ENCODE measurements around the gene REXO5.
"Not testable (repeated sequence)": the region's sequence is repeated elsewhere in the genome, so short reads cannot be mapped to it uniquely, and the experiment has no call there.

The REXO5 gene, protein sequence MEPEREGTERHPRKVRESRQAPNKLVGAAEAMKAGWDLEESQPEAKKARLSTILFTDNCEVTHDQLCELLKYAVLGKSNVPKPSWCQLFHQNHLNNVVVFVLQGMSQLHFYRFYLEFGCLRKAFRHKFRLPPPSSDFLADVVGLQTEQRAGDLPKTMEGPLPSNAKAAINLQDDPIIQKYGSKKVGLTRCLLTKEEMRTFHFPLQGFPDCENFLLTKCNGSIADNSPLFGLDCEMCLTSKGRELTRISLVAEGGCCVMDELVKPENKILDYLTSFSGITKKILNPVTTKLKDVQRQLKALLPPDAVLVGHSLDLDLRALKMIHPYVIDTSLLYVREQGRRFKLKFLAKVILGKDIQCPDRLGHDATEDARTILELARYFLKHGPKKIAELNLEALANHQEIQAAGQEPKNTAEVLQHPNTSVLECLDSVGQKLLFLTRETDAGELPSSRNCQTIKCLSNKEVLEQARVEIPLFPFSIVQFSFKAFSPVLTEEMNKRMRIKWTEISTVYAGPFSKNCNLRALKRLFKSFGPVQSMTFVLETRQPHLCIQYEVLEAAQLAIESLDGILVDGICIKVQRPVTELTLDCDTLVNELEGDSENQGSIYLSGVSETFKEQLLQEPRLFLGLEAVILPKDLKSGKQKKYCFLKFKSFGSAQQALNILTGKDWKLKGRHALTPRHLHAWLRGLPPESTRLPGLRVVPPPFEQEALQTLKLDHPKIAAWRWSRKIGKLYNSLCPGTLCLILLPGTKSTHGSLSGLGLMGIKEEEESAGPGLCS

DNA sequence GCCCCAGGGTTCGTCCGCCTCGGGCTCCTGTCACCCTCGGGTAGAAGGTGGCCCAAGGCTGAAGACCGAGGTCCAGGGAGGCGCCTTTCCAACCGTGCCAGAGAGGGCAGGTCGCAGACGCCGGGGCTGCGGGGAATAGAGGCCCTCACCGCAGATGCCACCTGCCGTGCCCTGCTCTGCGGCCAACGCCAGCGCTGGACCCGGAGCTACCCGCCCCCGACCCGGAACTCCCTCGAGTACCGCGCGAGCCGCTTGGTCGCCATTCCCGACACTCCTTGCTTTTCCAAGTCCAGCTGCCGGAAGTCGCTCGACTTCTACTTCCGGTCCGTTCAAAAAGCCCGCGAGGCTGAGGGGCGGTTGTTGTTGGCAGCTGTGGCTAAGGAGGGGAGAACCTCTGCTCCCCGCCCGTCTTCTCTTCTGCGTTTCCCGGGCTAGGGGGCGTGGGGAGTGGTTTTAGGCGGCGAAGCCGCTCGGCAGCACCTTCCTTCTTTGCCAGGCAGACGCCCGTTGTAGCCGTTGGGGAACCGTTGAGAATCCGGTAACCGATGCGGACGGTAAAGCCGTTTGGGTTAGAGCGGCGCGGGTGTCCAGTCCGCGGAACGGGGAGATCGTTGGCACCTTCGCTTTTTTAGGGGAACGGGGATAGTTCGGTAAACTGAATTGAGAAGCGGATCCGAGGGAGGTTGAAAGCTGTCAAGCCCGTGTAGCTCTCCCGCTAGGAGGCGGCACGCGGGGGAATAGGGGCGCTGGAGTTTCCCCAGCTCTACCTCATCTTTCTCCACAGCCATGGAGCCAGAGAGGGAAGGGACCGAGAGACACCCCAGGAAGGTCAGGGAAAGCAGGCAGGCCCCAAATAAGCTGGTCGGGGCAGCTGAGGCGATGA lies at the start of gene REXO5, which contains the start of gene ERI2:
TSS of gene REXO5 (plus strand) at position 360 of the 883 bp plus-strand sequence. CDS start at position 787, 427 bp downstream.
TSS of gene ERI2 (minus strand) at position 305 of the 883 bp plus-strand sequence. CDS start at position 263, 42 bp downstream.
- DNase-seq (ENCODE audit: low read depth), result peak; percentile 58

- no peak for DNase-seq (ENCODE audit: low read depth)
These were observed 46.0 kb upstream of the REXO5 start for GRCh38 chr16:20760346-20760745.

- no peak for DNase-seq (ENCODE audit: low read depth)
These were observed 45.2 kb upstream of the REXO5 start for GRCh38 chr16:20761175-20761574.

- no peak for DNase-seq (ENCODE audit: low read depth)
These were observed 43.8 kb upstream of the REXO5 start for GRCh38 chr16:20762404-20763123.

- no peak for DNase-seq (ENCODE audit: low read depth)
These were observed 42.7 kb upstream of the REXO5 start, which contains the start of gene ACSM3 for GRCh38 chr16:20763461-20764232. ACSM3 (plus strand) TSS chr16:20764014; CDS start chr16:20770035, 6,021 bp downstream.

DNA sequence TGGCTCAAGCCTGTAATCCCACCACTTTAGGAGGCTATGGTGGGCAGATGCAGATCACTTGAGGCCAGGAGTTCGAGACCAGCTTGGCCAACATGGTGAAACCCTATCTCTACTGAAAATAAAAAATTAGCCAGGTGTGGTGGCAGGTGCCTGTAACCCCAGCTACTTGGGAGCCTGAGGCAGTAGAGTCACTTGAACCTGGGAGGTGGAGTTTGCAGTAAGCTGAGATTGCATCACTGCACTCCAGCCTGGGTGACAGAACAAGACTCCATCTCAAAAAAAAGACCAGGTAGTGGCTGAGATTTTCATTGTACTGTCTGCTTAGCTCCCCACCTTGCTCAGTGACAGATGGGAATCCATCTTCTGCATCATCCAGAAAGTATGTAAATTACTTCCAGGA lies 41.9 kb upstream of the REXO5 start:
- DNase-seq (ENCODE audit: low read depth), result not testable (repeated sequence)

DNA sequence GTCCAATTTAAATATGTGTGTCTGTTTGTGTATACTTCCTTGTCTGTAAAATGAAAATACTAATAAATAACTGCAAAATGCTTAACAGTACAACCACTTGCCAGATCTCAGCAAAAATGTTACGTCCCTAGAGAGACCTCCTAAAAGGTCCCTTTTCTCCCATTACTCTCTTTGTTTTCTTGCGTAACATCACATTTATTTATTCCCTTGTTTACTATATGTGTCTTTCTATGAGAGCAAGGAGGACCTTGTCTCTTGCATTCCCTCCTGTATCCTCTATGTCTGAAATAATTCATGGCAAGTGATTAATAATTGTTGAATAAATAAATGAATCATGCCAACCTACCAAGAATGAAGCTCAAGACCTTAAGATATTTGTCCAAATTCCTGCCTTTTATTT lies 40.6 kb upstream of the REXO5 start:
- no peak for DNase-seq (ENCODE audit: low read depth)

- DNase-seq (ENCODE audit: low read depth), result no peak
These were observed 40.0 kb upstream of the REXO5 start for GRCh38 chr16:20766294-20766693.

DNA sequence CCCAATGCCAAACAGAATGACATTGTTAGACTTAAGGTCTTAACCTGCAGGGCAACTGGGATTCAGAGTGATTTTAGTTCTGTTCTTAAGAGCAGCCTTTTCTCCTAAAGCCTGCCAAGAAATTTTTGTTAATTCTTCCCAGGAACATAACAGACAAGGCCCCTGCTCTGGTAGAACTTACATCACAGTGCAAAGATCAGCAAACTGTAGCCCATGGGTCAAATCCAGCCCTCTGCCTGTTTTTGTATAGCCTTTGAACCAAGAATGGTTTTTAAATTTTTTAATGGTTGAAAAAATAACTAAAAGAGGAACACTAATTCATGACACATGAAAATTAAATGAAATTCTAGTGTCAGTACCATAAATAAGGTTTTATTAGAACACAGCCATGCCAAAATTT lies 38.8 kb upstream of the REXO5 start:
- DNase-seq (ENCODE audit: low read depth), result no peak

- no peak for DNase-seq (ENCODE audit: low read depth)
These were observed 38.2 kb upstream of the REXO5 start for GRCh38 chr16:20768121-20768520.

DNA sequence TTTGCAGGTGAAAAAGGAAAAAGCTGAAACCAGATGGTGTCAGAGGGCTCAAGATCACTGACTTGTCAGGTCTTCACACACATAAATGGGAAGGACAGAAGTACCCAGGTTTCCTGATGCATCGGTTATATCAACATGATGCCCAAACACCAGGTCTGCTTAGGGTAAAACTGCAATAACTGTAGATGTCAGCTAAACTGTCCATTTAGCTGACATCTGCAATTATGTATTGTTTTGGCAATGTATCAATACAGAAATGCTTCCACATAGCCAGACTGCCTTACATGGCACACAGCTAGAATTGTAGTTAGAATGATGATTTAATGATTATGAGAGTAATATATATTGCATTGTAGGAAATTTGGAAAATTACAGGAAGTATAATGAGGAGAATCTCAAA lies 37.5 kb upstream of the REXO5 start:
- DNase-seq (ENCODE audit: low read depth), result no peak

DNA sequence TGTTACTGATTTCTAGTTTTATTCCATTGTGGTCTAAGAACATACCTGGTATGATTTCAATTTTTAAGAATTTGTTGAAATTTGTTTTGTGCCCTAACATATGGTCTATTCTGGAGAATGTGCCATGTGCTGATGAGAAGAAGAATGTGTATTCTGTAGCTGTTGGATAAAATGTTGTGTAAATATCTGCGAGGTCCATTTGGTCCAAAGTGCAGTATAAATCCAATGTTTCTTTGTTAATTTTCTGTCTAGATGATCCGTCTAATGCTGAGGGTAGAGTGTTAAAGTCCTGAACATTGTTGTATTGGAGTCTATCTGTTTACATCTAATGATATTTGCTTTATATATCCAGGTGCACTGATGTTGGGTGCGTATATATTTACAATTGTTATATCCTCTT lies 32.6 kb upstream of the REXO5 start:
- DNase-seq (ENCODE audit: low read depth), result no peak

- peak; percentile 19 for DNase-seq (ENCODE audit: low read depth)
These were observed 31.5 kb upstream of the REXO5 start for GRCh38 chr16:20774703-20775362.

GRCh38 chr16:20781697-20782096 lies 24.6 kb upstream of the REXO5 start:
- DNase-seq (ENCODE audit: low read depth), result no peak

- no peak for DNase-seq (ENCODE audit: low read depth)
These were observed 23.9 kb upstream of the REXO5 start for GRCh38 chr16:20782470-20782869.

DNA sequence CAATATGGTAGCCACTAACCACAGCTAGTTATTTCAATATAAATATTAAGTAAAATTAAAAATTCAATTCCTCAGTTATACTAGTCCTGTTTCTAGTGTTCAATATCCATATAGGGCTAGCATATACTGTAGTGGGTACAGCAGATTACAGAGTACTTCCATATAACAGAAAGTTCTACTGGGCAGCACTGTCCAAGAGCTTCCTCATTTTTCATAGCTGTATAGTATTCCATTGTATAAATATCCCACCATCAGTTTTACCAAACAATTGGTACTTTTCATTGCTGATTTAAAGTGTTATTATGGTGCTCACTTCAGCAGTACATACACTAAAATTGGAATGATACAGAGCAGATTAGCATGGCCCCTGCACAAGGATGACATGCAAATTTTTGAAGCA lies 22.1 kb upstream of the REXO5 start:
- no peak for DNase-seq (ENCODE audit: low read depth)

DNA sequence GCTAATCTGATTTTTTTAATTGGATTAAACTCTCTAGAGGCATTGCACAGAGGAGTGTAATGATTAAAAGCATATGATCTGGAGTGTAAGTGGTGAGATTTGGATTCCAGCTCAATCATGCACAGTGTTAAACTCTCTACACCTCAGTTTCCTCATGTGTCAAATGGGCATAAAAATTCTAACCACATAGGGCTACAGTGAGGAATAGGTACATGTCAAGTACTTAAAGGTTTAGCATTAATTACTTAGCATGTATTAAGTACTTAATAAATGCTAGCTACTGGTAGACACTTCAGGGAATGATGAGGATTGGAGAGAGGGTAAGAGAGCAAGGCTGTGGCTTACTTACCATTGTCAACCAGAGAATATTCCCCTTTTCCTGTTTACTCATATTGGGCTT lies 17.2 kb upstream of the REXO5 start:
- DNase-seq (ENCODE audit: low read depth), result no peak

- no peak for DNase-seq (ENCODE audit: low read depth)
These were observed 14.3 kb upstream of the REXO5 start for GRCh38 chr16:20791923-20792612.

GRCh38 chr16:20798364-20798763 lies 8.0 kb upstream of the REXO5 start:
- no peak for DNase-seq (ENCODE audit: low read depth)
